Astrocyte (in vitro differentiated cells and primary cell): ENCODE results near the gene POU3F2.

Experiments
- CTCF ChIP-seq: IDR thresholded peaks from 2 replicates; pipeline ENCODE4 v1.5.1; 2011; ENCODE audit warnings: low read depth, mild to moderate bottlenecking, inconsistent platforms, low read length, moderate library complexity; ENCODE audit not compliant: insufficient read depth
- EZH2 ChIP-seq: IDR thresholded peaks from 2 replicates; pipeline ENCODE4 v1.6.1; 2012; ENCODE audit warnings: mild to moderate bottlenecking, low read length, inconsistent platforms; ENCODE audit not compliant: insufficient read depth

GRCh38 chr6:98833307-98834059 is 891 bp upstream of the POU3F2 start:
- no peak for TF ChIP-seq CTCF
- no peak for TF ChIP-seq EZH2
